B cell (primary cell): Measurements from ENCODE around the gene NAPEPLD. TPM values are rescaled to one million over a fixed set of nuclear protein-coding genes. Genes with fewer than 3 reads are reported as not detected.

Experiments
- ATAC-seq: fragments of 200-7000 bp; cut with Tn5 transposase; one replicate; pipeline ENCODE4 v1.10.0; 2021; ENCODE audit warnings: low read depth, mild to moderate bottlenecking, moderate number of reproducible peaks, moderate library complexity
- CTCF ChIA-PET: fragments of 350-600 bp; sonication (Branson Sonifier 250); formaldehyde crosslinking; loops from one replicate; lab custom pipeline; 2021; ENCODE audit warnings: antibody characterized with exemption, inconsistent platforms; lab: Charles Lee
- POLR2A ChIA-PET: fragments of 350-600 bp; sonication (Branson Sonifier 250); formaldehyde crosslinking; loops from one replicate; lab custom pipeline; 2021; ENCODE audit warnings: antibody characterized with exemption; lab: Charles Lee
- DNase-seq: peaks from one replicate; pipeline ENCODE4 v3.0.0; 2013
- H2AFZ ChIP-seq: 2 replicates; pipeline ENCODE4 v1.6.1; 2012; ENCODE audit warnings: mild to moderate bottlenecking, low read depth, low read length; ENCODE audit not compliant: insufficient read depth, poor library complexity, severe bottlenecking
- H3K27ac ChIP-seq, 2 donors: 1 replicate in 1 of 2; 2 replicates in 1 of 2; pipeline ENCODE4 v1.5.1; 2012 to 2013; ENCODE audit warnings: low read length in 2 of 2, mild to moderate bottlenecking in 2 of 2, moderate library complexity in 1 of 2
- H3K27me3 ChIP-seq, 4 experiments: fragments of 200-600 bp in 1 of 4; sonication (generic) in 1 of 4; replicated peaks in 1 of 4; 1 replicate in 2 of 4; 2 replicates in 2 of 4; pipeline versions ENCODE4 v1.6.1 to v1.7.0; 2013 to 2016; ENCODE audit warnings: low read length in 3 of 4, mild to moderate bottlenecking in 2 of 4, mixed read lengths in 1 of 4, moderate library complexity in 1 of 4; ENCODE audit not compliant: insufficient read depth in 4 of 4, control insufficient read depth in 3 of 4; ENCODE audit errors: control extremely low read depth in 1 of 4
- H3K36me3 ChIP-seq, 2 experiments: replicated peaks in 1 of 2; 1 replicate in 1 of 2; 2 replicates in 1 of 2; pipeline versions ENCODE4 v1.6.1 to v1.7.1; 2013; ENCODE audit warnings: low read length in 1 of 2; ENCODE audit not compliant: insufficient read depth in 2 of 2, control insufficient read depth in 1 of 2; ENCODE audit errors: control extremely low read depth in 1 of 2, extremely low read depth in 1 of 2
- H3K4me1 ChIP-seq, 2 donors: fragments of 200-600 bp in 1 of 2; sonication (generic) in 1 of 2; 1 replicate in 1 of 2; 2 replicates in 1 of 2; pipeline versions ENCODE4 v1.5.1 to v1.6.1; 2013 to 2017; ENCODE audit warnings: low read length in 2 of 2; ENCODE audit not compliant: control insufficient read depth in 2 of 2, insufficient read depth in 2 of 2
- H3K4me2 ChIP-seq: replicated peaks from 2 replicates; pipeline ENCODE3; 2012; ENCODE audit warnings: mild to moderate bottlenecking, low read depth, low read length; ENCODE audit not compliant: poor library complexity, severe bottlenecking
- H3K4me3 ChIP-seq, 5 experiments: fragments of 200-600 bp in 1 of 5; sonication (generic) in 1 of 5; 1 replicate in 3 of 5; 2 replicates in 2 of 5; pipeline versions ENCODE4 v1.5.1 to v1.7.0; 2011 to 2016; ENCODE audit warnings: low read length in 4 of 5, mild to moderate bottlenecking in 4 of 5, low read depth in 2 of 5, control low read depth in 1 of 5, moderate library complexity in 1 of 5; ENCODE audit not compliant: insufficient read depth in 1 of 5; ENCODE audit errors: control extremely low read depth in 1 of 5, extremely low read depth in 1 of 5
- H3K79me2 ChIP-seq: fragments of 200-600 bp; sonication (generic); one replicate; pipeline ENCODE4 v1.6.0; 2016; ENCODE audit warnings: low read length; ENCODE audit not compliant: control insufficient read depth, insufficient read depth
- H3K9ac ChIP-seq: fragments of 200-600 bp; sonication (generic); 2 replicates; pipeline ENCODE4 v1.6.1; 2017; ENCODE audit warnings: mild to moderate bottlenecking, low read length, moderate library complexity
- H3K9me3 ChIP-seq, 3 donors: one replicate each; pipeline versions ENCODE4 v1.6.1 to v1.7.1; 2013; ENCODE audit warnings: low read length in 2 of 3; ENCODE audit not compliant: control insufficient read depth in 2 of 3, insufficient read depth in 1 of 3; ENCODE audit errors: control extremely low read depth in 1 of 3
- H4K20me1 ChIP-seq: 2 replicates; pipeline ENCODE4 v1.6.0; 2012; ENCODE audit warnings: mild to moderate bottlenecking, low read length; ENCODE audit not compliant: insufficient read depth, control insufficient read depth, poor library complexity, severe bottlenecking
- H3K27ac Mint-ChIP-seq: one replicate; pipeline ENCODE4 v1.8.0; 2021; ENCODE audit warnings: mixed read lengths
- H3K27me3 Mint-ChIP-seq: one replicate; pipeline ENCODE4 v1.8.0; 2021; ENCODE audit warnings: mixed read lengths
- H3K4me1 Mint-ChIP-seq: one replicate; pipeline ENCODE4 v1.8.0; 2021; ENCODE audit warnings: mixed read lengths
- H3K4me3 Mint-ChIP-seq: one replicate; pipeline ENCODE4 v1.8.0; 2021; ENCODE audit warnings: mixed read lengths
- H3K9me3 Mint-ChIP-seq: one replicate; pipeline ENCODE4 v1.8.0; 2022; ENCODE audit warnings: mixed read lengths; ENCODE audit not compliant: insufficient read depth
- EZH2 ChIP-seq: IDR thresholded peaks from 2 replicates; pipeline ENCODE4 v1.6.1; 2012; ENCODE audit warnings: borderline replicate concordance, low read depth, mild to moderate bottlenecking, moderate library complexity, low read length; ENCODE audit not compliant: insufficient read depth, poor library complexity, severe bottlenecking
- WGBS: methylation state at CpG from one replicate; pipeline ENCODE4 v1.1.5; 2013; ENCODE audit warnings: missing lambda C conversion rate; ENCODE audit not compliant: insufficient coverage; 5-methylcytosine and 5-hydroxymethylcytosine counted together
- intact Hi-C: fragments of 100-400 bp; cut with micrococcal nuclease; formaldehyde crosslinking; loops from one replicate; pipeline ENCODE4 v1.10.0; 2022
- polyA plus RNA-seq: library from polyadenylated mRNA; depleted of rRNA; stranded (reverse); fragments of >200 nt; gene quantifications from 2 replicates; pipeline ENCODE4 v1.2.3, GENCODE V29; 2012
- total RNA-seq, 2 donors: library from RNA; stranded (reverse); fragments of 120-200 nt in 1 of 2; gene quantifications; 1 replicate in 1 of 2; 2 replicates in 1 of 2; pipeline versions ENCODE4 v1.2.3 to v1.2.4, GENCODE V29; 2013 to 2022
- TF ChIP-seq, protein P1 (sequence below): fragments of 200-600 bp; IDR thresholded peaks from one replicate; pipeline ENCODE4 v1.8.0; 2022; ENCODE audit warnings: antibody characterized with exemption, mild to moderate bottlenecking

Gene NAPEPLD
- total and polyA plus RNA-seq, 2 donors (not counting 1 experiment from before 2014, with no cell fraction given): 3.8 to 20.7 TPM

DNA sequence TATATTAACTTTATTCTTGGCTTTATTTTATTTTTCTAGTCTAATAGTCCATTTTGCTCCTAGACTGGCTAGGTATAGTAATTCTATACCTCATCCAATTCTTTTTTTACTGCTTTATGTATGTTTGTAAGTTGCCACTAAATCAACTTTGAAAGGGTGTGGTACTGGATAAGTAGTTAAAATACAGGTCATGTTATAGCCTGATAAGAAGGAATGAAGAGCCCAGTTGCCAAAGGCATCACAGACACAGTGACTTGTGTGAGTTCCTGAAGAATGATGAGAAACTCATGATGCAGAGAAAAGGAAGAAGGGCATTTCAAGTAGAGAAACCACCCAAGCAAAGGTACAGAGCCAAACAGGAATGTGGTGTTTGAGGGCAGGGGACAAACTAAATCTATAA lies 27.3 kb downstream of the NAPEPLD start:
- TF ChIP-seq EZH2: no peak
- TF ChIP-seq, protein P1, sequence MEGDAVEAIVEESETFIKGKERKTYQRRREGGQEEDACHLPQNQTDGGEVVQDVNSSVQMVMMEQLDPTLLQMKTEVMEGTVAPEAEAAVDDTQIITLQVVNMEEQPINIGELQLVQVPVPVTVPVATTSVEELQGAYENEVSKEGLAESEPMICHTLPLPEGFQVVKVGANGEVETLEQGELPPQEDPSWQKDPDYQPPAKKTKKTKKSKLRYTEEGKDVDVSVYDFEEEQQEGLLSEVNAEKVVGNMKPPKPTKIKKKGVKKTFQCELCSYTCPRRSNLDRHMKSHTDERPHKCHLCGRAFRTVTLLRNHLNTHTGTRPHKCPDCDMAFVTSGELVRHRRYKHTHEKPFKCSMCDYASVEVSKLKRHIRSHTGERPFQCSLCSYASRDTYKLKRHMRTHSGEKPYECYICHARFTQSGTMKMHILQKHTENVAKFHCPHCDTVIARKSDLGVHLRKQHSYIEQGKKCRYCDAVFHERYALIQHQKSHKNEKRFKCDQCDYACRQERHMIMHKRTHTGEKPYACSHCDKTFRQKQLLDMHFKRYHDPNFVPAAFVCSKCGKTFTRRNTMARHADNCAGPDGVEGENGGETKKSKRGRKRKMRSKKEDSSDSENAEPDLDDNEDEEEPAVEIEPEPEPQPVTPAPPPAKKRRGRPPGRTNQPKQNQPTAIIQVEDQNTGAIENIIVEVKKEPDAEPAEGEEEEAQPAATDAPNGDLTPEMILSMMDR: no peak
- no peaks in the 10 kb centered on the region for H4K20me1 ChIP-seq
- Mint-ChIP-seq H3K9me3 (no peaks in the 10 kb centered on the region), H3K27ac (no peak overlapping the region), H3K27me3 (no peaks in the 10 kb centered on the region), H3K4me3 (no peak overlapping the region), H3K4me1 (no peaks in the 10 kb centered on the region)
- H3K9ac ChIP-seq: no peak overlapping the region
- H2AFZ ChIP-seq: no peak overlapping the region
- H3K4me1 ChIP-seq: no peaks in the 10 kb centered on the region
- POLR2A ChIA-PET: no interaction called here
- no peaks in the 10 kb centered on the region for H3K27me3 ChIP-seq
- H3K27ac ChIP-seq: no peak overlapping the region
- intact Hi-C loops: no loop called here
- no peak overlapping the region for H3K4me2 ChIP-seq
- CTCF ChIA-PET: no interaction called here
- peaks cover 16 to 33% of the 10 kb centered on the region in 2 experiments for H3K36me3 ChIP-seq
- DNase-seq (no peak), ATAC-seq (no peak)
- H3K4me3 ChIP-seq: no peak overlapping the region
- no peaks in the 10 kb centered on the region for H3K9me3 ChIP-seq
- peaks cover 3% of the 10 kb centered on the region for H3K79me2 ChIP-seq

DNA sequence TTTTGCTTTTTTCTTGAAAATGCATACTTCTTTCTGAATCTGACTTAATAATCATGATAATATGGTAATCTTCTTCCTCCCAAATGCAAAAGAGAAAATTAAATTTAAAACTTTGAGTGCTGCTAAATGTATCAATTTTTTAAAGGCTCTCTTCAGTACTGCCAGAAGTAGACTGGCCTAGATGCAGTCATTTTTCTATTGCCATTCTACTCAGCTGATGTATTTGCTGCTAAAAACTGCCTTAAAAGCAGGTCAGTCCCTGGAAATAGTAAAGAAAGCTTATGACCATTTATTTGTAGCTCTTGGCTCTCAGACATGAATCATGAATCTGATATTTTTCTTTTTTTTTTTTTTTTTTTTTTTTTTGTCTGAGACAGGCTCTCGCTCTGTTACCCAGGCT lies 28.5 kb downstream of the NAPEPLD start:
- Histone ChIP-seq H3K4me3 (no peak overlapping the region), H3K27me3 (no peaks in the 10 kb centered on the region), H3K9ac (no peak overlapping the region), H3K4me1 (no peaks in the 10 kb centered on the region), H3K4me2 (no peak overlapping the region), H4K20me1 (no peaks in the 10 kb centered on the region), H2AFZ (no peak overlapping the region), H3K9me3 (no peaks in the 10 kb centered on the region), H3K79me2 (peaks cover 3% of the 10 kb centered on the region), H3K36me3 (peaks cover 18 to 28% of the 10 kb centered on the region in 2 experiments), H3K27ac (no peak overlapping the region)
- Mint-ChIP-seq H3K27ac (no peak overlapping the region), H3K27me3 (no peaks in the 10 kb centered on the region), H3K4me3 (no peak overlapping the region), H3K4me1 (no peaks in the 10 kb centered on the region), H3K9me3 (no peaks in the 10 kb centered on the region)
- CTCF ChIA-PET: interaction anchor here (1.1 kb wide), 1 partner anchor 58 kb away, joined by 7 read pairs; no protein-coding TSS in a partner anchor
- intact Hi-C loops: no loop called here
- TF ChIP-seq EZH2: no peak
- TF ChIP-seq, protein P1: no peak
- no peak for ATAC-seq
- POLR2A ChIA-PET: interaction anchor here (0.7 kb wide), 1 partner anchor 8 kb away, joined by 5 read pairs; no protein-coding TSS in a partner anchor
- WGBS: 100% methylated on average over 1 of the region's 1 CpG
- DNase-seq: no peak
